ENCODE results near the gene ATG16L1.

The ATG16L1 gene

DNA sequence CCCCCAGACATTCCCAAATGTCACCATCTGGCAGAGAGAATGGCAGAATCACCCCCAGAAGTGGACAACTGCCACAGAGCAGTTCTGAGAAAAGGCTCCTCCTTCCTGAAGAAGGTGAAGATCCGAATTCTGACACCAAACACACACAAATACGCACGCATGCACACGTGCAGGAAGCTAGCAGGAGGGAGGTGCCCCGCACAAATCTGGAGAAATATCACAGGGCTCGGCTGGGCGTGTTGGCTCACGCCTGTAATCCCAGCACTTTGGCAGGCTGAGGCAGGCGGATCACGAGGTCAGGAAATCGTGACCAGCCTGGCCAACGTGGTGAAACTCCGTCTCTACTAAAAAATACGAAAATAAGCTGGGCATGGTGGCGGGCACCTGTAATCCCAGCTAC lies 38.5 kb upstream of the ATG16L1 start:
- no peaks in the 10 kb centered on the region for H3K27me3 ChIP-seq
- no peak overlapping the region for H3K27ac ChIP-seq
- TF ChIP-seq, protein P1, sequence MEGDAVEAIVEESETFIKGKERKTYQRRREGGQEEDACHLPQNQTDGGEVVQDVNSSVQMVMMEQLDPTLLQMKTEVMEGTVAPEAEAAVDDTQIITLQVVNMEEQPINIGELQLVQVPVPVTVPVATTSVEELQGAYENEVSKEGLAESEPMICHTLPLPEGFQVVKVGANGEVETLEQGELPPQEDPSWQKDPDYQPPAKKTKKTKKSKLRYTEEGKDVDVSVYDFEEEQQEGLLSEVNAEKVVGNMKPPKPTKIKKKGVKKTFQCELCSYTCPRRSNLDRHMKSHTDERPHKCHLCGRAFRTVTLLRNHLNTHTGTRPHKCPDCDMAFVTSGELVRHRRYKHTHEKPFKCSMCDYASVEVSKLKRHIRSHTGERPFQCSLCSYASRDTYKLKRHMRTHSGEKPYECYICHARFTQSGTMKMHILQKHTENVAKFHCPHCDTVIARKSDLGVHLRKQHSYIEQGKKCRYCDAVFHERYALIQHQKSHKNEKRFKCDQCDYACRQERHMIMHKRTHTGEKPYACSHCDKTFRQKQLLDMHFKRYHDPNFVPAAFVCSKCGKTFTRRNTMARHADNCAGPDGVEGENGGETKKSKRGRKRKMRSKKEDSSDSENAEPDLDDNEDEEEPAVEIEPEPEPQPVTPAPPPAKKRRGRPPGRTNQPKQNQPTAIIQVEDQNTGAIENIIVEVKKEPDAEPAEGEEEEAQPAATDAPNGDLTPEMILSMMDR (IDR thresholded peaks at IDR 0.05), result no peak
- H3K36me3 ChIP-seq, result peaks cover 47% of the 10 kb centered on the region
- no peaks in the 10 kb centered on the region for H3K9me3 ChIP-seq
- no peak overlapping the region for H3K4me3 ChIP-seq (ENCODE audit: low read depth in 1 of 2, low read length in 1 of 2)
- H3K4me1 ChIP-seq (ENCODE audit: control insufficient read depth in 1 of 2, insufficient read depth in 1 of 2, low read depth in 1 of 2, low read length in 1 of 2), result no peaks in the 10 kb centered on the region

DNA sequence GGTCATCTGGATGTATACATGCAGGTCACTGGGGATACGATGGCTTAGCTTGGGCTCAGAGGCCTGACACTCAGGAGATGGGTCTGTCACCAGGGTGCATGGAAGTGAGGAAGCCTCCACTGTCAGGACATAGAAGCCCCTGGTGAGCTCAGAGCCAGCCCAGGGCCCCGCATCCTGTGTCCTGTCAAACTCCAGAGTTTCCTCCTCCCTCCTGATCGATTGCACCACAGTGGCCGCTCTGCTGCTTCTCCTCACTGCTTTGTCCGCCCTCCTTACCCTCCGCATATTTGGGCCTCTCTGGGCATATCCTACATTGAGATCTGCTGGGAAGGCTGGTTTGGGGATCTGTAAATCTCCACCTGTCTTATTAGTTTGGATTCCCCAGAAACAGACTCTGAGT lies 37.5 kb upstream of the ATG16L1 start:
- no peak overlapping the region for H3K4me3 ChIP-seq (ENCODE audit: low read depth in 1 of 2, low read length in 1 of 2)
- TF ChIP-seq, protein P1 (IDR thresholded peaks at IDR 0.05), result no peak
- no peak overlapping the region for H3K27ac ChIP-seq
- H3K27me3 ChIP-seq, result no peaks in the 10 kb centered on the region
- H3K36me3 ChIP-seq, result peaks cover 37% of the 10 kb centered on the region
- H3K4me1 ChIP-seq (ENCODE audit: control insufficient read depth in 1 of 2, insufficient read depth in 1 of 2, low read depth in 1 of 2, low read length in 1 of 2), result no peaks in the 10 kb centered on the region
- H3K9me3 ChIP-seq, result no peaks in the 10 kb centered on the region

DNA sequence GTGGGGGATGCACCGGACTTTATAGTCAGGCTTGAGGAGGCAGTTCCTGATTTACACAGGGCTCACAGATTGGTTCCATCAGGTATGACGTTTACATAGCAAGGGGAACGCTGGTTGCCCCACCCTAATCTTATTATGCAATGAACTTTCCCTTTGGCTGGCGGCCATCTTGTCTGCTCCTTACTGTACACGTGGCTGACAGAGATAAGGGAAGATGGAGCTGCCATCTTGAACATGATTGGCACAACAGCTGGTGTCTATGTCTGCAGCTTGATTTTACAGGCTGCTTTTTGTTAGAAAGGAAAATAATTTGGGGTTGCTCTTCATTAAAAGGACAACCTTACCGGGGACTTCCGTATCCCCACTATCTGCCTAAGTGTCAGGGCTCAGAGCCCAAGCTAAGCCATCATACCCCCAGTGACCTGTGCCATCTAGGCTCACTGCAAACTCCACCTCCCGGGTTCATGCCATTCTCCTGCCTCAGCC lies 33.5 kb upstream of the ATG16L1 start:
- H3K27me3 ChIP-seq, result no peaks in the 10 kb centered on the region
- no peaks in the 10 kb centered on the region for H3K9me3 ChIP-seq
- no peaks in the 10 kb centered on the region for H3K4me1 ChIP-seq (ENCODE audit: control insufficient read depth in 1 of 2, insufficient read depth in 1 of 2, low read depth in 1 of 2, low read length in 1 of 2)
- no peak overlapping the region for H3K27ac ChIP-seq
- TF ChIP-seq, protein P1 (IDR thresholded peaks at IDR 0.05), result no peak
- no peak overlapping the region for H3K4me3 ChIP-seq (ENCODE audit: low read depth in 1 of 2, low read length in 1 of 2)
- peaks cover 2% of the 10 kb centered on the region for H3K36me3 ChIP-seq

DNA sequence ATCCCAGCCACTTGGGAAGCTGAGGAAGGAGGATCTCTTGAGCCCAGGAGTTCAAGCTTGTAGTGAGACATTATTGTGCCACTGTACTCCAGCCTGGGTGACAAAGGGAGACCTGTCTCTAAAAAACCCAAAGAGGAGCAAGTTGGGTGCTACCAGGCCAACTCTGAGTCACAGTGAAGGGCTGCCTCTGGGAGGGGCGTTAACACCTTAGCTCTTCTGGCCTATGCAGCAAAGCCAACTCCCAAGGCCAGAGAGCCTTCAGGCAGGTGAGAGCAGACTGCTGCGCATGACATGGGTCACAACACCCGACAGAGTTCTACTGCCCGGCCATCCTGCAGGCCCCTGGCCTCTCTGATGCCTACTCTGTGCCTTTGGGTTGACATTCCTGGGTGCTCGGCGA lies 32.6 kb upstream of the ATG16L1 start:
- Histone ChIP-seq H3K9me3 (no peaks in the 10 kb centered on the region), H3K36me3 (no peaks in the 10 kb centered on the region), H3K27me3 (no peaks in the 10 kb centered on the region), H3K27ac (no peak overlapping the region), H3K4me3 (ENCODE audit: low read depth in 1 of 2, low read length in 1 of 2) (no peak overlapping the region), H3K4me1 (ENCODE audit: control insufficient read depth in 1 of 2, insufficient read depth in 1 of 2, low read depth in 1 of 2, low read length in 1 of 2) (no peaks in the 10 kb centered on the region)
- TF ChIP-seq, protein P1 (IDR thresholded peaks at IDR 0.05), result no peak

DNA sequence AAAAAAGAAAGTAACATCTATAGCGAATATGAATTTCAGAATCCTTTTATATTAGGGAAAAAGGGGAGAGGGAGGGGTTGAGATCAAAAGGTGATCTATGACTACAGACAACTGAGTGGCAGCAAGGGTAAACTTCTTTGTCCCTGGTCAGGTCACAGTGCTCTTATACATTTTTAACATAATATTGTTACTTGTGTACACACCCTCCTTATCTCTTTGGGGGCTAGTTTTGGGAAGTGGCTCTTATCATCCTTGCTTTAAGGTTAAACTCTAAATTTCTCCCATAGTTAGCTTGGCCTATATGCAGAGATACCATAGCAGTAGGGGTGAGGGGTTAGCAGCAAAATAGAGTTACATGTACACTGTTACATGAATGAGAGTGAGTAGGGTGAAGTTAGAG lies 31.6 kb upstream of the ATG16L1 start:
- no peak overlapping the region for H3K4me3 ChIP-seq (ENCODE audit: low read depth in 1 of 2, low read length in 1 of 2)
- H3K27me3 ChIP-seq, result no peaks in the 10 kb centered on the region
- TF ChIP-seq, protein P1 (IDR thresholded peaks at IDR 0.05), result no peak
- no peaks in the 10 kb centered on the region for H3K9me3 ChIP-seq
- H3K36me3 ChIP-seq, result no peaks in the 10 kb centered on the region
- H3K4me1 ChIP-seq (ENCODE audit: control insufficient read depth in 1 of 2, insufficient read depth in 1 of 2, low read depth in 1 of 2, low read length in 1 of 2), result no peaks in the 10 kb centered on the region
- no peak overlapping the region for H3K27ac ChIP-seq
